Hepatocyte (in vitro differentiated cells): ENCODE results near the gene NCAPG2. TPM values are rescaled to one million over a fixed set of nuclear protein-coding genes. Genes with fewer than 3 reads are reported as not detected.

Experiments
- DNase-seq: peaks from one replicate; pipeline ENCODE4 v3.0.0-alpha.2; 2016; ENCODE audit warnings: low spot score
- H2AFZ ChIP-seq: fragments of 200-600 bp; sonication (generic); 2 replicates; pipeline ENCODE4 v1.6.0; 2016; ENCODE audit warnings: antibody characterized with exemption, mild to moderate bottlenecking
- H3K27ac ChIP-seq: fragments of 200-600 bp; sonication (generic); 2 replicates; pipeline ENCODE4 v1.5.1; 2016; ENCODE audit warnings: mild to moderate bottlenecking
- H3K27me3 ChIP-seq: fragments of 200-600 bp; sonication (generic); 2 replicates; pipeline ENCODE4 v1.6.1; 2016
- H3K36me3 ChIP-seq: fragments of 200-600 bp; sonication (generic); replicated peaks from 2 replicates; pipeline ENCODE4 v1.5.1; 2016; ENCODE audit warnings: low read depth; ENCODE audit not compliant: insufficient read depth
- H3K4me1 ChIP-seq: fragments of 200-600 bp; sonication (generic); 2 replicates; pipeline ENCODE4 v1.5.1; 2016; ENCODE audit warnings: mild to moderate bottlenecking, moderate library complexity; ENCODE audit not compliant: insufficient read depth
- H3K4me2 ChIP-seq: fragments of 200-600 bp; sonication (generic); 2 replicates; pipeline ENCODE4 v1.6.0; 2016
- H3K4me3 ChIP-seq: fragments of 200-600 bp; sonication (generic); 2 replicates; pipeline ENCODE4 v1.5.1; 2016; ENCODE audit warnings: mild to moderate bottlenecking
- H3K79me2 ChIP-seq: fragments of 200-600 bp; sonication (generic); 2 replicates; pipeline ENCODE4 v1.6.0; 2017; ENCODE audit warnings: mild to moderate bottlenecking
- H3K9me2 ChIP-seq: fragments of 200-600 bp; sonication (generic); replicated peaks from 2 replicates; pipeline ENCODE4 v1.6.0; 2017; ENCODE audit warnings: mild to moderate bottlenecking; ENCODE audit not compliant: insufficient read depth
- H3K9me3 ChIP-seq: fragments of 200-600 bp; sonication (generic); 2 replicates; pipeline ENCODE4 v1.5.1; 2016; ENCODE audit warnings: low read depth, mild to moderate bottlenecking
- H4K20me1 ChIP-seq: fragments of 200-600 bp; sonication (generic); 2 replicates; pipeline ENCODE4 v1.6.0; 2016; ENCODE audit warnings: mild to moderate bottlenecking; ENCODE audit not compliant: insufficient read depth, poor library complexity, severe bottlenecking
- EZH2 ChIP-seq: fragments of 200-600 bp; sonication (generic); IDR thresholded peaks from 2 replicates; pipeline ENCODE4 v1.6.1; 2016; ENCODE audit warnings: antibody characterized with exemption, mild to moderate bottlenecking, borderline replicate concordance
- EZH2phosphoT487 ChIP-seq: fragments of 200-600 bp; sonication (generic); IDR thresholded peaks from one replicate; pipeline ENCODE4 v1.6.1; 2018; ENCODE audit warnings: antibody characterized with exemption, mild to moderate bottlenecking, low read depth, moderate library complexity; ENCODE audit not compliant: unreplicated experiment, severe bottlenecking
- WGBS: methylation state at CpG from one replicate; pipeline ENCODE4 v1.1.6; 2016; ENCODE audit warnings: low lambda C conversion rate; ENCODE audit errors: missing lambda C conversion rate; 5-methylcytosine and 5-hydroxymethylcytosine counted together
- polyA plus RNA-seq: library from polyadenylated mRNA; unstranded; fragments of >200 nt; fragmentation: Nextera tagmentation; extraction: Ambion mirVana; gene quantifications from 2 replicates; pipeline ENCODE4 v1.2.1, GENCODE V29; 2016
- total RNA-seq: library from RNA; depleted of rRNA; stranded (reverse); fragments of >200 nt; gene quantifications from 2 replicates; pipeline ENCODE4 v1.2.3, GENCODE V29; 2014
- TF ChIP-seq, protein P1 (sequence below): fragments of 200-600 bp; sonication (generic); IDR thresholded peaks from 2 replicates; pipeline ENCODE4 v1.5.1; 2016; ENCODE audit warnings: antibody characterized with exemption, mild to moderate bottlenecking; ENCODE audit not compliant: poor library complexity

The NCAPG2 gene
- total and polyA plus RNA-seq, 2 experiments from 2014 or later: 6.2 to 9.5 TPM

DNA sequence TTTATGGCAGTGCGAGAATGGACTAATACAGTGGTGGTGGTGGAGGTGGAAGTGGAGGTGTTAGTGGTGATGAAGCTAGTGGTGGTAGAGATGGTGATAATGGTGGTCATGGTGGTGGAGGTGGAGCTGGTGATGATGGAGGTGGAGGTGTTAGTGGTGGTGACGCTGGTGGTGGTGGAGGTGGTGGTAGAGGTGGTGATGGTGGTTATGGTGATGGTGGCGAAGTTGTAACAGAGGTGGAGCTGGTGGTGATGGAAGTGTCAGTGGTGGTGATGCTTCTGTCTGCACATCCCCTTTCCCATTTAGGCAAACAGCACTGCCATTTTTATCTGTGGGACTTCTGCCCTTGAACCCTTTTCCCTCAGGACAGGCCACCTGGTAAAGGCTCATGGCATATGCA is 109.5 kb downstream of the NCAPG2 start:
- H2AFZ ChIP-seq: no peak overlapping the region
- H3K4me1 ChIP-seq: no peaks in the 10 kb centered on the region
- TF ChIP-seq EZH2 (no peak), EZH2phosphoT487 (no peak)
- TF ChIP-seq, protein P1, sequence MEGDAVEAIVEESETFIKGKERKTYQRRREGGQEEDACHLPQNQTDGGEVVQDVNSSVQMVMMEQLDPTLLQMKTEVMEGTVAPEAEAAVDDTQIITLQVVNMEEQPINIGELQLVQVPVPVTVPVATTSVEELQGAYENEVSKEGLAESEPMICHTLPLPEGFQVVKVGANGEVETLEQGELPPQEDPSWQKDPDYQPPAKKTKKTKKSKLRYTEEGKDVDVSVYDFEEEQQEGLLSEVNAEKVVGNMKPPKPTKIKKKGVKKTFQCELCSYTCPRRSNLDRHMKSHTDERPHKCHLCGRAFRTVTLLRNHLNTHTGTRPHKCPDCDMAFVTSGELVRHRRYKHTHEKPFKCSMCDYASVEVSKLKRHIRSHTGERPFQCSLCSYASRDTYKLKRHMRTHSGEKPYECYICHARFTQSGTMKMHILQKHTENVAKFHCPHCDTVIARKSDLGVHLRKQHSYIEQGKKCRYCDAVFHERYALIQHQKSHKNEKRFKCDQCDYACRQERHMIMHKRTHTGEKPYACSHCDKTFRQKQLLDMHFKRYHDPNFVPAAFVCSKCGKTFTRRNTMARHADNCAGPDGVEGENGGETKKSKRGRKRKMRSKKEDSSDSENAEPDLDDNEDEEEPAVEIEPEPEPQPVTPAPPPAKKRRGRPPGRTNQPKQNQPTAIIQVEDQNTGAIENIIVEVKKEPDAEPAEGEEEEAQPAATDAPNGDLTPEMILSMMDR: no peak
- no peaks in the 10 kb centered on the region for H3K79me2 ChIP-seq
- no peaks in the 10 kb centered on the region for H3K9me3 ChIP-seq
- peak; percentile 76 for DNase-seq
- H4K20me1 ChIP-seq: no peaks in the 10 kb centered on the region
- H3K4me3 ChIP-seq: no peak overlapping the region
- H3K4me2 ChIP-seq: no peak overlapping the region
- 59% methylated on average over 3 of the region's 3 CpGs for WGBS
- H3K36me3 ChIP-seq: no peaks in the 10 kb centered on the region
- no peaks in the 10 kb centered on the region for H3K27me3 ChIP-seq
- no peak overlapping the region for H3K27ac ChIP-seq
- no peaks in the 10 kb centered on the region for H3K9me2 ChIP-seq

DNA sequence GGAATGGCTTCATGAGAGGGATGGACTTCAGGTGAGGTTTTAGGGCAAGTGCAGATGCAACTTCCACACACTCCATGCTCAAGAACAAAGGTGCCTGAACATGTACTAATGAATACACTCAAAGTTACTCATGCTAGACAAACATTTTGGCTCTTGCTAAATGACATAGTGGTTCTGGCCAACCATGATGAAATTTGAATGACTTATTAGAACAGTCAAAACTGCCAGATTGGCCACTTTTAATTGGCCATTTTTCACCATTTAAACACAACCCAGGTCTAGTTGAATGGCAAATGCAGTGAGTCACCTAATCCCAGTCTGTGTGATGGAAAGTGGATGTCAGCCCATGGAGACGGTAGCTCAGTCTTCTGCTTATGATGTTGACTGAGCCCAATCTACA is 112.1 kb downstream of the NCAPG2 start:
- H3K9me3 ChIP-seq: no peaks in the 10 kb centered on the region
- H3K4me2 ChIP-seq: no peak overlapping the region
- no peaks in the 10 kb centered on the region for H3K27me3 ChIP-seq
- H3K36me3 ChIP-seq: no peaks in the 10 kb centered on the region
- TF ChIP-seq EZH2phosphoT487: no peak
- TF ChIP-seq EZH2: no peak
- TF ChIP-seq, protein P1: no peak
- no peak overlapping the region for H3K4me3 ChIP-seq
- no peak overlapping the region for H3K27ac ChIP-seq
- no peak overlapping the region for H2AFZ ChIP-seq
- H3K4me1 ChIP-seq: peaks cover 2% of the 10 kb centered on the region
- H3K79me2 ChIP-seq: no peaks in the 10 kb centered on the region
- no peaks in the 10 kb centered on the region for H4K20me1 ChIP-seq
- 85% methylated on average over 1 of the region's 1 CpG for WGBS
- H3K9me2 ChIP-seq: no peaks in the 10 kb centered on the region
- no peak for DNase-seq

DNA sequence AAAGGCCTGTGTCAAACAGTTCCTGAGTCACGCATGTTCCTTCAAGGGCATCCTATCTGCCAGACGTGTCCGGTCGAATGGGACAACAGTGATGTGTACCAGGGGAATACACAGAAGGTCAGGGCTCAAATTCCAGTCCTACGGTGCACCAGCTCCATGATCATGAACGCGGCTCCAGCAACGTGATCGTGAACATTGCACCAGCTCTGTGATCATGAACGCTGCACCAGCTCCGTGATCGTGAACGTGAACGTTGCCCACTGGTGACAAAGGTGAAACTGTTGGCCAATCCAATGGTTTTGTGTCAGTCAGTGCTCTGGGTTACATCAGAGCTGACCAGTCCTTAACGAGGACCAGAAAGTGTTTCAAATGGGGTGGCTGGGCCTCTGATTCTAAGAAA is 112.7 kb downstream of the NCAPG2 start:
- Histone ChIP-seq H3K4me1 (peaks cover 5% of the 10 kb centered on the region), H3K9me2 (no peaks in the 10 kb centered on the region), H3K4me2 (no peak overlapping the region), H2AFZ (no peak overlapping the region), H3K27me3 (no peaks in the 10 kb centered on the region), H3K36me3 (no peaks in the 10 kb centered on the region), H4K20me1 (no peaks in the 10 kb centered on the region), H3K27ac (no peak overlapping the region), H3K9me3 (no peaks in the 10 kb centered on the region), H3K4me3 (no peak overlapping the region), H3K79me2 (no peaks in the 10 kb centered on the region)
- TF ChIP-seq, protein P1: no peak
- TF ChIP-seq EZH2 (no peak), EZH2phosphoT487 (no peak)
- DNase-seq: no peak
- WGBS: 90% methylated on average over 15 of the region's 15 CpGs

DNA sequence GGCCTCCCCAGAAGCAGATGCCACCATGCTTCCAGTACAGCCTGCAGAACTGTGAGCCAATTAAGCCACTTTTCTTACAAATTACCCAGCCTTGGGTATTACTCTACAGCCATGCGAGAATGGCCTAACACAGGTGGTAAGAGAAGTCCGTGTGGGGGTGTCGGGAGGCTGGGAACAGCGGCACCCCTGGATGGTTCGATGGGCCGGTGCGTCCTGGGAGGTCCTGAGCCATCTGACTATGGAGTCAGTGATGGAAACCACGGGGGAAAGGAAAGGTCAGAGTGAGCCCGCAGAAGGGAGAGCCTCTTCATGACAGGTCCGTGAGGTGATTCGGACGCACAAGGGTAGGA is 114.4 kb downstream of the NCAPG2 start:
- DNase-seq: no peak
- H3K36me3 ChIP-seq: no peaks in the 10 kb centered on the region
- no peaks in the 10 kb centered on the region for H4K20me1 ChIP-seq
- peaks cover 12% of the 10 kb centered on the region for H3K4me1 ChIP-seq
- no peak for TF ChIP-seq EZH2
- TF ChIP-seq, protein P1: no peak
- TF ChIP-seq EZH2phosphoT487: no peak
- no peak overlapping the region for H3K4me2 ChIP-seq
- H3K9me2 ChIP-seq: no peaks in the 10 kb centered on the region
- peaks cover 16% of the 10 kb centered on the region for H3K27me3 ChIP-seq
- no peak overlapping the region for H3K27ac ChIP-seq
- no peak overlapping the region for H3K4me3 ChIP-seq
- no peaks in the 10 kb centered on the region for H3K9me3 ChIP-seq
- no peak overlapping the region for H2AFZ ChIP-seq
- WGBS: 86% methylated on average over 12 of the region's 12 CpGs
- no peaks in the 10 kb centered on the region for H3K79me2 ChIP-seq
